Neural progenitor cell (in vitro differentiated cells): ENCODE measurements around the gene RNF157. TPM values are rescaled to one million over a fixed set of nuclear protein-coding genes. Genes with fewer than 3 reads are reported as not detected.

Experiments
- DNase-seq: peaks from one replicate; pipeline ENCODE4 v3.0.0-alpha.2; 2016; ENCODE audit warnings: low spot score
- H2AFZ ChIP-seq: fragments of 200-600 bp; sonication (generic); replicated peaks from 2 replicates; pipeline ENCODE4 v1.6.1; 2016; ENCODE audit warnings: antibody characterized with exemption
- H3F3A ChIP-seq: fragments of 200-600 bp; sonication (generic); 2 replicates; pipeline ENCODE4 v1.6.1; 2016; ENCODE audit warnings: antibody characterized with exemption, low read depth
- H3K27ac ChIP-seq: fragments of 200-600 bp; sonication (generic); 2 replicates; pipeline ENCODE4 v1.5.1; 2016; ENCODE audit warnings: mild to moderate bottlenecking
- H3K27me3 ChIP-seq: fragments of 200-600 bp; sonication (generic); 2 replicates; pipeline ENCODE4 v1.6.1; 2016; ENCODE audit warnings: mild to moderate bottlenecking, moderate library complexity
- H3K36me3 ChIP-seq: fragments of 200-600 bp; sonication (generic); 2 replicates; pipeline ENCODE4 v1.5.1; 2016
- H3K4me1 ChIP-seq: fragments of 200-600 bp; sonication (generic); 2 replicates; pipeline ENCODE4 v1.6.1; 2016; ENCODE audit warnings: mixed run types
- H3K4me2 ChIP-seq: fragments of 200-600 bp; sonication (generic); 2 replicates; pipeline ENCODE4 v1.6.1; 2016
- H3K4me3 ChIP-seq: fragments of 200-600 bp; sonication (generic); 2 replicates; pipeline ENCODE4 v1.5.1; 2016
- H3K79me2 ChIP-seq: fragments of 200-600 bp; sonication (generic); 2 replicates; pipeline ENCODE4 v1.6.1; 2016; ENCODE audit warnings: low read depth
- H3K9ac ChIP-seq: fragments of 200-600 bp; sonication (generic); 2 replicates; pipeline ENCODE4 v1.6.1; 2016
- H3K9me3 ChIP-seq: fragments of 200-600 bp; sonication (generic); 2 replicates; pipeline ENCODE4 v1.5.1; 2016; ENCODE audit warnings: low read depth
- H4K20me1 ChIP-seq: fragments of 200-600 bp; sonication (generic); 2 replicates; pipeline ENCODE4 v1.6.1; 2016; ENCODE audit warnings: low read depth
- H3K27ac Mint-ChIP-seq: 3 replicates; pipeline ENCODE4 v1.8.0; 2021; ENCODE audit warnings: mixed read lengths
- H3K27me3 Mint-ChIP-seq: 2 replicates; pipeline ENCODE4 v1.8.0; 2022; ENCODE audit warnings: low read depth, mild to moderate bottlenecking, inconsistent platforms, moderate library complexity, mixed read lengths; ENCODE audit not compliant: insufficient read depth
- H3K36me3 Mint-ChIP-seq: 3 replicates; pipeline ENCODE4 v1.8.0; 2021; ENCODE audit warnings: mixed read lengths
- H3K4me1 Mint-ChIP-seq: 3 replicates; pipeline ENCODE4 v1.8.0; 2021; ENCODE audit warnings: mixed read lengths
- H3K4me3 Mint-ChIP-seq: 3 replicates; pipeline ENCODE4 v1.8.0; 2021; ENCODE audit warnings: mild to moderate bottlenecking, moderate library complexity, mixed read lengths
- H3K9me3 Mint-ChIP-seq: 3 replicates; pipeline ENCODE4 v1.8.0; 2020; ENCODE audit warnings: mixed read lengths
- EZH2 ChIP-seq: fragments of 200-600 bp; sonication (generic); IDR thresholded peaks from 2 replicates; pipeline ENCODE4 v1.6.1; 2017; ENCODE audit warnings: antibody characterized with exemption, mild to moderate bottlenecking, moderate library complexity
- EZH2phosphoT487 ChIP-seq: fragments of 200-600 bp; sonication (generic); IDR thresholded peaks from 2 replicates; pipeline ENCODE4 v1.6.1; 2017; ENCODE audit warnings: antibody characterized with exemption
- total RNA-seq: library from RNA; depleted of rRNA; stranded (reverse); fragments of >200 nt; gene quantifications from 2 replicates; pipeline ENCODE4 v1.2.3, GENCODE V29; 2015; ENCODE audit warnings: low replicate concordance
- TF ChIP-seq, protein P1 (sequence below): fragments of 200-600 bp; sonication (generic); IDR thresholded peaks from 2 replicates; pipeline ENCODE4 v1.5.1; 2017; ENCODE audit warnings: antibody characterized with exemption, mild to moderate bottlenecking

Gene RNF157
- total RNA-seq, 1 donor from 2014 or later, result 21.0 TPM

DNA sequence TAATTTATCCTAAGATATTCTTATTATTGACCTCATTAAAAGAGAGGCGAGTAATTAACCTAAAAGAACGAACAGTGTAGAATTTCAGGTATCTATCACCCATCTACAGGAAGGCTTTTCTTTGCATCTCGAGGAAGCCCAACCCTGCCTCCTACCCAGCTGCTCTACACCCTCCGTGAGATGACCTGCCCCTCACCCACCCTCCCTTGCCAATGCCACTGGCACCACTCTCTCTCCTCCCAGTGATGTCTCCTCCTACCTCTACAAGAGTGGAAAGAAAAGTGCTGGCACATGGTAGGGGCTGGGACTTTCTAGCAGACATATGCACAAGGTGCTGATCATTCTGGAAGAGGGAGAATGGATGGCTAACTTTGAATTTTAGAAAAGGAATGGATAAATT, 76.4 kb downstream of the RNF157 start:
- no peak overlapping the region for H3K27ac Mint-ChIP-seq
- Histone ChIP-seq H4K20me1 (no peaks in the 10 kb centered on the region), H3K36me3 (no peaks in the 10 kb centered on the region)

DNA sequence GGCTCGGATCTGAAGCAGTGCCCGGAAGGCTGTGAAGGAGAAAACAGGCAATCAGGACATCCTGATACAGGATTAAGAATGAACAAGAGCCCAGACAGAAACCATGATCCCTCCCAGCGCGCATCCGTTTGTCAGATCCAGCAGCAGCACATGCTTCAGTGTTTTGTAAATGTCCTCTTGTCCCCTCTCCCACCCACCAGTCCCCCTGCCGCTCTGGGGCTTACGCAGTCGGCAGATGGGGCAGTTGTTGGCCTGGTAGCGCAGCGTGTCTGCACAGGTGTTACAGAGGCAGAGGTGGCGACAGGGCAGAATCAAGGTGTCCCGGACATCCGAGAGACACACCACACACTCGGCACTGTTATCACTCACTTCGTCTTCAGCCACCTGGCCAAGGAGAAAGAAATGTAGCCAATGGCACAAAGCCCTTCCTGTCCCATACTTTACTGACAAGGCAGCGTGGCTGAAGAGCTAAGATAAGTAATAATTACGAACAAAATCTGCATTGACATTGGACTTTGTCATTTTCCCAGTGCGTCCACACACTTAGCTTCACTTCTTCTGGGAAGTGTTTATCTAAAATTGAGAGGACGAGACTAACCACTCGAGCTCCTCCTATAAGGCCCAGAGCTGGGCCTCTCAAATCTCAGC, 78.5 kb downstream of the RNF157 start:
- H3K27ac Mint-ChIP-seq, result no peak overlapping the region

More for the DNA sequence above, 76.4 kb downstream of the RNF157 start:
- no peak overlapping the region for H3K9ac ChIP-seq
- Mint-ChIP-seq H3K9me3 (no peaks in the 10 kb centered on the region), H3K27me3 (no peaks in the 10 kb centered on the region), H3K36me3 (peaks cover under 1% of the 10 kb centered on the region), H3K4me3 (no peak overlapping the region), H3K4me1 (no peaks in the 10 kb centered on the region)
- H3K79me2 ChIP-seq, result no peaks in the 10 kb centered on the region
- H3F3A ChIP-seq, result peaks cover 5% of the 10 kb centered on the region
- no peak overlapping the region for H3K27ac ChIP-seq
- no peak overlapping the region for H3K4me2 ChIP-seq
- peaks cover 10% of the 10 kb centered on the region for H3K4me1 ChIP-seq
- H3K27me3 ChIP-seq, result no peaks in the 10 kb centered on the region
- DNase-seq, result no peak
- H3K4me3 ChIP-seq, result no peak overlapping the region
- H3K9me3 ChIP-seq, result no peaks in the 10 kb centered on the region
- no peak overlapping the region for H2AFZ ChIP-seq
- TF ChIP-seq, protein P1, sequence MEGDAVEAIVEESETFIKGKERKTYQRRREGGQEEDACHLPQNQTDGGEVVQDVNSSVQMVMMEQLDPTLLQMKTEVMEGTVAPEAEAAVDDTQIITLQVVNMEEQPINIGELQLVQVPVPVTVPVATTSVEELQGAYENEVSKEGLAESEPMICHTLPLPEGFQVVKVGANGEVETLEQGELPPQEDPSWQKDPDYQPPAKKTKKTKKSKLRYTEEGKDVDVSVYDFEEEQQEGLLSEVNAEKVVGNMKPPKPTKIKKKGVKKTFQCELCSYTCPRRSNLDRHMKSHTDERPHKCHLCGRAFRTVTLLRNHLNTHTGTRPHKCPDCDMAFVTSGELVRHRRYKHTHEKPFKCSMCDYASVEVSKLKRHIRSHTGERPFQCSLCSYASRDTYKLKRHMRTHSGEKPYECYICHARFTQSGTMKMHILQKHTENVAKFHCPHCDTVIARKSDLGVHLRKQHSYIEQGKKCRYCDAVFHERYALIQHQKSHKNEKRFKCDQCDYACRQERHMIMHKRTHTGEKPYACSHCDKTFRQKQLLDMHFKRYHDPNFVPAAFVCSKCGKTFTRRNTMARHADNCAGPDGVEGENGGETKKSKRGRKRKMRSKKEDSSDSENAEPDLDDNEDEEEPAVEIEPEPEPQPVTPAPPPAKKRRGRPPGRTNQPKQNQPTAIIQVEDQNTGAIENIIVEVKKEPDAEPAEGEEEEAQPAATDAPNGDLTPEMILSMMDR, result no peak
- TF ChIP-seq EZH2, result no peak
- TF ChIP-seq EZH2phosphoT487, result no peak

DNA sequence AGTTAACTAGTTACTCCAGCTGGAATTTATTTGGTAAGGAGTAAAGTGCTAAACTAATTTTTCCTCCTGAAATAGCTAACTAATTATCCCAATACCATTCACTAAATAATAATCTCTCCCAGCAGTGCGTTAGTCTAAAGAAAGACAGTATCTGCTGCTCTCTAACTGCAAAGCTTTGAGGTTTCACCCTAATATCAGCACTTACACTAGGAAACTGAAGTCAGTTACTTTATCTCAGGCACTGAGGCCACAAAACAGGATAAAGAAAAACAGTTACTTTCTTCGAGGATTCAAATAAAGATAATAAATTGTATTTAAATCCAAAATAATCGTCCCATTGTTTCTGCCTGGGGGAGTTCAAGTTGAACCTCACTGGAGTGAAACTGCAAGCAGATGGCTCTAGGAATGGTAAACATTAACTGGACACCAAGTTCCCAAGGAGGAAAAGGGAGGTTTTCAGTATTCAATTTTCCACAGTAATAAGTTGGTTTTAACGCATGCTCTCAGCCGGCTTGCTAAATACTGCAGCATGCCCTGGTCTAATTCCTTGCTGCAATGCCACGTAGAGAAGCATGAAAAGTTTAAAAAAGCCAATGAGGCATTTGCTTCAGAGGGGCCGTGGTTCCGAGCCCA, 79.3 kb downstream of the RNF157 start:
- Mint-ChIP-seq H3K36me3 (peaks cover 5% of the 10 kb centered on the region), H3K4me1 (peaks cover 4% of the 10 kb centered on the region), H3K9me3 (no peaks in the 10 kb centered on the region), H3K27me3 (no peaks in the 10 kb centered on the region), H3K4me3 (no peak overlapping the region), H3K27ac (no peak overlapping the region)
- H3K4me2 ChIP-seq, result no peak overlapping the region
- no peak for DNase-seq
- no peak overlapping the region for H3K9ac ChIP-seq
- no peak overlapping the region for H3K4me3 ChIP-seq
- no peaks in the 10 kb centered on the region for H3K27me3 ChIP-seq
- no peaks in the 10 kb centered on the region for H3K9me3 ChIP-seq
- H2AFZ ChIP-seq, result no peak overlapping the region
- H3K36me3 ChIP-seq, result no peaks in the 10 kb centered on the region
- no peak overlapping the region for H3K27ac ChIP-seq
- peaks cover 8% of the 10 kb centered on the region for H3F3A ChIP-seq
- no peaks in the 10 kb centered on the region for H3K79me2 ChIP-seq
- peaks cover 17% of the 10 kb centered on the region for H3K4me1 ChIP-seq
- TF ChIP-seq EZH2phosphoT487 (no peak), EZH2 (no peak)
- TF ChIP-seq, protein P1, result no peak
- H4K20me1 ChIP-seq, result no peaks in the 10 kb centered on the region

More for the DNA sequence above, 78.5 kb downstream of the RNF157 start:
- Histone ChIP-seq H3K27ac (no peak overlapping the region), H3K27me3 (no peaks in the 10 kb centered on the region), H3K36me3 (no peaks in the 10 kb centered on the region), H3K4me2 (no peak overlapping the region), H3K9me3 (no peaks in the 10 kb centered on the region), H3K4me3 (no peak overlapping the region), H4K20me1 (no peaks in the 10 kb centered on the region), H3K79me2 (no peaks in the 10 kb centered on the region), H3F3A (peaks cover 8% of the 10 kb centered on the region), H3K9ac (no peak overlapping the region), H3K4me1 (peaks cover 10% of the 10 kb centered on the region), H2AFZ (no peak overlapping the region)
- DNase-seq, result no peak
- Mint-ChIP-seq H3K36me3 (peaks cover 3% of the 10 kb centered on the region), H3K9me3 (no peaks in the 10 kb centered on the region), H3K4me3 (no peak overlapping the region), H3K4me1 (no peaks in the 10 kb centered on the region), H3K27me3 (no peaks in the 10 kb centered on the region)
- TF ChIP-seq, protein P1, result no peak
- TF ChIP-seq EZH2 (no peak), EZH2phosphoT487 (no peak)
